GM12874 (cell line): Measurements from ENCODE around the gene ISM2.

Source experiments
- CTCF ChIP-seq: IDR thresholded peaks from 2 replicates; pipeline ENCODE4 v1.5.1; 2011; ENCODE audit warnings: low read depth, mild to moderate bottlenecking, control low read depth, low read length, moderate library complexity; ENCODE audit not compliant: insufficient read depth

Gene ISM2

GRCh38 chr14:77516126-77516525 lies 17.5 kb upstream of the ISM2 start:
- TF ChIP-seq CTCF: no peak

GRCh38 chr14:77511486-77512162 lies 13.0 kb upstream of the ISM2 start:
- TF ChIP-seq CTCF: no peak

- no peak for TF ChIP-seq CTCF
These were observed 10.8 kb upstream of the ISM2 start for GRCh38 chr14:77509366-77509765.

GRCh38 chr14:77508876-77509275 lies 10.3 kb upstream of the ISM2 start:
- no peak for TF ChIP-seq CTCF

GRCh38 chr14:77508249-77508648 lies 9.6 kb upstream of the ISM2 start:
- TF ChIP-seq CTCF: no peak

GRCh38 chr14:77507762-77508161 lies 9.1 kb upstream of the ISM2 start:
- no peak for TF ChIP-seq CTCF

GRCh38 chr14:77505031-77505430 lies 6.4 kb upstream of the ISM2 start:
- TF ChIP-seq CTCF: no peak
